ENCODE measurements around the gene ENO1.

DNA sequence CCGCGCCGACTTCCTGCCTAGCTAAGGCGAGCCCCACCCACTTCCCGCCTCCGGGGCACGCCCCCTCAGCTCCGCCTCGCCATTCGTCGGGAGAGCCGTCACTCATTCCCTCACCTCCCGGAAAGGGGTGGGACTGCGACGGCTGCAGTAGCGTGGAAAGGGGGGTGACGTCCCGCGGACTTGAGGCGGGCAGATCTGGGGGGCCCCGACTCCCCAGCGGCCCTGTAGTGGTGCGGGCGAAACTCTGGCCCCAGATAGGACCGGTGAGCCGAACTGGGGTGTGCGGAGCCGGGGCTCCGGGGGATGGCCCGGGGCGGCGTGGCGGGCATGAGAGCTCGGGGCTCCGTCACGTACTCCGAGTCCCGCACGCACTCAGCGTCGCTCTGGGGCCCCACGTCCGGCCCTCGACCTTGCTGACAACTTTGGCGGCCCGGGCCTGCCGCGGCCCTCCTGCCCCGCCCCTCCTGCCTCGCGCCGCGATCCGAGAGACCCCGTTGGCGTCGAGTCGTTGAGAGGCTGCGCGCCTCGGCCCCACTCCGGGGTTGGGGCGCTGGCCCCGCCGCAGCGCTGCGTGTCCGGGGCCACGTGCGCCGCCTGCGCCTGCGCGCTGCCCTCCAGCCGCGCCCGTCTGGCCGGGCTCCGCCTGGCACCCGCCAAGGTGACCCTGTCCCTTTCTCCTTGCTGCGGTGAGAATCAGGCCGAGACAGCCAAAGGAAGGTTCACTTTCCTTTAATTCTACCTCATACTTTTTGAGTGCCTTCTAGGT lies 395 bp upstream of the ENO1 start:
- TF ChIP-seq, protein P1, sequence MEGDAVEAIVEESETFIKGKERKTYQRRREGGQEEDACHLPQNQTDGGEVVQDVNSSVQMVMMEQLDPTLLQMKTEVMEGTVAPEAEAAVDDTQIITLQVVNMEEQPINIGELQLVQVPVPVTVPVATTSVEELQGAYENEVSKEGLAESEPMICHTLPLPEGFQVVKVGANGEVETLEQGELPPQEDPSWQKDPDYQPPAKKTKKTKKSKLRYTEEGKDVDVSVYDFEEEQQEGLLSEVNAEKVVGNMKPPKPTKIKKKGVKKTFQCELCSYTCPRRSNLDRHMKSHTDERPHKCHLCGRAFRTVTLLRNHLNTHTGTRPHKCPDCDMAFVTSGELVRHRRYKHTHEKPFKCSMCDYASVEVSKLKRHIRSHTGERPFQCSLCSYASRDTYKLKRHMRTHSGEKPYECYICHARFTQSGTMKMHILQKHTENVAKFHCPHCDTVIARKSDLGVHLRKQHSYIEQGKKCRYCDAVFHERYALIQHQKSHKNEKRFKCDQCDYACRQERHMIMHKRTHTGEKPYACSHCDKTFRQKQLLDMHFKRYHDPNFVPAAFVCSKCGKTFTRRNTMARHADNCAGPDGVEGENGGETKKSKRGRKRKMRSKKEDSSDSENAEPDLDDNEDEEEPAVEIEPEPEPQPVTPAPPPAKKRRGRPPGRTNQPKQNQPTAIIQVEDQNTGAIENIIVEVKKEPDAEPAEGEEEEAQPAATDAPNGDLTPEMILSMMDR (IDR thresholded peaks at IDR 0.05): no peak
- TF ChIP-seq POLR2A (IDR thresholded peaks at IDR 0.05): peak; percentile 51 to 75 (median 53)
